Measurements from ENCODE around the gene MKX. TPM values are rescaled to one million over a fixed set of nuclear protein-coding genes. Genes with fewer than 3 reads are reported as not detected.
A peak's percentile ranks its signal among the peaks of the same experiment; 100 is the strongest.

The MKX gene
- total RNA-seq, 4 donors from 2014 or later = 0.19 to 3.3 (median 1.4) TPM

GRCh38 chr10:27743012-27743876, 2.4 kb downstream of the MKX start:
- Histone ChIP-seq H3K9me3 (no peaks in the 10 kb centered on the region), H3K4me1 (peaks cover 29 to 62% (median 36%) of the 10 kb centered on the region in 3 donors), H3K4me3 (peak overlapping the region; percentile 54 to 83 (median 70)), H3K36me3 (no peaks in the 10 kb centered on the region), H3K27ac (peak overlapping the region; percentile 77 to 93 (median 82)), H3K27me3 (peaks cover 10 to 88% (median 13%) of the 10 kb centered on the region in 4 donors)
- WGBS, 2 donors = 4% methylated on average over 5 of the region's 75 CpGs; no CpG with 5 or more reads in 1 of the 2 donors
- TF ChIP-seq CTCF (IDR thresholded peaks at IDR 0.05) (no peak), POLR2A (IDR thresholded peaks at IDR 0.05) (no peak)
- DNase-seq = no peak
- intact Hi-C loops (cut with DNase I) = loop anchor here (10.0 kb wide), 1 partner anchor 492 kb away; no protein-coding TSS in a partner anchor

- intact Hi-C loops (cut with DNase I) = loop anchor here (10.0 kb wide), 1 partner anchor 492 kb away; no protein-coding TSS in a partner anchor
- peaks cover 29 to 62% (median 36%) of the 10 kb centered on the region in 3 donors for H3K4me1 ChIP-seq
- TF ChIP-seq POLR2A (IDR thresholded peaks at IDR 0.05) (peak in 2 of 4 donors; percentile 28 to 30), CTCF (IDR thresholded peaks at IDR 0.05) (peak; percentile 54 to 79 (median 74))
Observed at GRCh38 chr10:27742195-27743011, 3.2 kb downstream of the MKX start.

GRCh38 chr10:27741173-27742091, 4.2 kb downstream of the MKX start:
- no peaks in the 10 kb centered on the region for H3K9me3 ChIP-seq
- H3K4me3 ChIP-seq = peak overlapping the region; percentile 54 to 83 (median 70)
- no peaks in the 10 kb centered on the region for H3K36me3 ChIP-seq
- H3K27me3 ChIP-seq = peaks cover 8 to 73% (median 11%) of the 10 kb centered on the region in 4 donors
- 53 to 54% methylated on average over 15 to 21 of the region's 55 CpGs for WGBS, 2 donors
- intact Hi-C loops (cut with DNase I) = loop anchor here (10.0 kb wide), 1 partner anchor 493 kb away; no protein-coding TSS in a partner anchor
- no peak for TF ChIP-seq POLR2A (IDR thresholded peaks at IDR 0.05)
- TF ChIP-seq CTCF (IDR thresholded peaks at IDR 0.05) = no peak
- no peak for DNase-seq
- H3K4me1 ChIP-seq = peaks cover 29 to 56% (median 34%) of the 10 kb centered on the region in 3 donors
- peak overlapping the region in 1 of 4 donors; percentile 86 for H3K27ac ChIP-seq

More at GRCh38 chr10:27742195-27743011, 3.2 kb downstream of the MKX start:
- Histone ChIP-seq H3K9me3 (no peaks in the 10 kb centered on the region), H3K36me3 (no peaks in the 10 kb centered on the region), H3K27me3 (peaks cover 10 to 81% (median 13%) of the 10 kb centered on the region in 4 donors), H3K4me3 (peak overlapping the region; percentile 54 to 83 (median 70)), H3K27ac (peak overlapping the region; percentile 77 to 93 (median 82))
- no peak for DNase-seq
- WGBS, 2 donors = 0% methylated on average over 1 of the region's 75 CpGs

GRCh38 chr10:27736396-27736795, 9.2 kb downstream of the MKX start:
- intact Hi-C loops (cut with DNase I) = no loop called here
- H3K9me3 ChIP-seq = no peaks in the 10 kb centered on the region
- no peak overlapping the region for H3K4me3 ChIP-seq
- DNase-seq = no peak
- 61 to 64% methylated on average over 1 of the region's 1 CpG for WGBS, 2 donors
- no peak for TF ChIP-seq CTCF (IDR thresholded peaks at IDR 0.05)
- TF ChIP-seq POLR2A (IDR thresholded peaks at IDR 0.05) = no peak
- no peak overlapping the region for H3K27ac ChIP-seq
- H3K36me3 ChIP-seq = no peaks in the 10 kb centered on the region
- peaks cover 0 to 5% (median 0%) of the 10 kb centered on the region in 3 donors for H3K4me1 ChIP-seq
- H3K27me3 ChIP-seq = peaks cover 0 to 23% (median 0%) of the 10 kb centered on the region in 4 donors
